Activated naive CD4-positive, alpha-beta T cell treated with anti-CD3 and anti-CD28 coated beads, Interleukin-2, amount 50 U/mL, for 16 hours (primary cell): ENCODE measurements around the gene CRHR2.

Source experiments
- DNase-seq: peaks from one replicate; pipeline ENCODE4 v3.0.0-alpha.2; 2020

CRHR2 gene

GRCh38 chr7:30706316-30706715 is 24.1 kb upstream of the CRHR2 start:
- no peak for DNase-seq

- DNase-seq, result no peak
Observed at GRCh38 chr7:30705596-30705995, 23.3 kb upstream of the CRHR2 start.

- DNase-seq, result no peak
Observed at GRCh38 chr7:30705008-30705407, 22.8 kb upstream of the CRHR2 start.

- DNase-seq, result no peak
Observed at GRCh38 chr7:30703756-30704155, 21.5 kb upstream of the CRHR2 start.

- DNase-seq, result no peak
Observed at GRCh38 chr7:30702200-30702599, 19.9 kb upstream of the CRHR2 start.

- no peak for DNase-seq
Observed at GRCh38 chr7:30700941-30701340, 18.7 kb upstream of the CRHR2 start.

GRCh38 chr7:30699706-30700495 is 17.6 kb upstream of the CRHR2 start:
- no peak for DNase-seq

- no peak for DNase-seq
Observed at GRCh38 chr7:30698481-30698880, 16.2 kb upstream of the CRHR2 start.

- no peak for DNase-seq
Observed at GRCh38 chr7:30697719-30698460, 15.6 kb upstream of the CRHR2 start.

GRCh38 chr7:30694774-30695721 is 12.8 kb upstream of the CRHR2 start:
- no peak for DNase-seq

- no peak for DNase-seq
Observed at GRCh38 chr7:30694218-30694745, 12.0 kb upstream of the CRHR2 start.

- DNase-seq, result no peak
Observed at GRCh38 chr7:30692882-30693281, 10.6 kb upstream of the CRHR2 start.

- no peak for DNase-seq
Observed at GRCh38 chr7:30692438-30692837, 10.2 kb upstream of the CRHR2 start.

GRCh38 chr7:30690011-30690410 is 7.8 kb upstream of the CRHR2 start:
- DNase-seq, result no peak

GRCh38 chr7:30688718-30689221 is 6.5 kb upstream of the CRHR2 start:
- no peak for DNase-seq

- DNase-seq, result no peak
Observed at GRCh38 chr7:30687604-30688003, 5.3 kb upstream of the CRHR2 start.

- no peak for DNase-seq
Observed at GRCh38 chr7:30684351-30684750, 2.1 kb upstream of the CRHR2 start.

GRCh38 chr7:30683816-30684215 is 1.6 kb upstream of the CRHR2 start:
- DNase-seq, result no peak

GRCh38 chr7:30683306-30683705 is 1.1 kb upstream of the CRHR2 start:
- no peak for DNase-seq

GRCh38 chr7:30681815-30682211 is 443 bp downstream of the CRHR2 start:
- DNase-seq, result peak; percentile 16

- no peak for DNase-seq
Observed at GRCh38 chr7:30681331-30681797, 892 bp downstream of the CRHR2 start.

- no peak for DNase-seq
Observed at GRCh38 chr7:30679664-30680063, 2.6 kb downstream of the CRHR2 start.

- DNase-seq, result no peak
Observed at GRCh38 chr7:30678805-30679204, 3.5 kb downstream of the CRHR2 start.
